Stimulated activated naive B cell treated with anti-CD40 and anti-IgM and Interleukin-4, amounts not matched to agents 10 μg/mL and 1 μg/mL and 100 μg/mL, for 72 hours (primary cell): ENCODE measurements around the gene TEKTIP1.
"Not testable (repeated sequence)": the region's sequence is repeated elsewhere in the genome, so short reads cannot be mapped to it uniquely, and the experiment has no call there.

Experiments used
- ATAC-seq, 2 donors: fragments of 150-1000 bp; cut with Tn5 transposase; replicated peaks; 2 replicates each; pipeline ENCODE4 v1.10.0; 2021; ENCODE audit warnings: moderate library complexity in 1 of 2
- DNase-seq: peaks from one replicate; pipeline ENCODE4 v3.0.0; 2021
- H3K27ac Mint-ChIP-seq: one replicate; pipeline ENCODE4 v1.8.0; 2022; ENCODE audit warnings: mild to moderate bottlenecking, mixed read lengths
- H3K27me3 Mint-ChIP-seq, 2 donors: one replicate each; pipeline ENCODE4 v1.8.0; 2022; ENCODE audit warnings: mixed read lengths in 2 of 2
- H3K36me3 Mint-ChIP-seq, 2 donors: one replicate each; pipeline ENCODE4 v1.8.0; 2022; ENCODE audit warnings: mixed read lengths in 2 of 2, mild to moderate bottlenecking in 1 of 2
- H3K4me1 Mint-ChIP-seq, 2 donors: one replicate each; pipeline ENCODE4 v1.8.0; 2022; ENCODE audit warnings: mixed read lengths in 2 of 2, mild to moderate bottlenecking in 1 of 2
- H3K4me3 Mint-ChIP-seq, 2 donors: one replicate each; pipeline ENCODE4 v1.8.0; 2022; ENCODE audit warnings: mild to moderate bottlenecking in 2 of 2, mixed read lengths in 2 of 2, moderate library complexity in 1 of 2
- H3K9me3 Mint-ChIP-seq, 2 donors: one replicate each; pipeline ENCODE4 v1.8.0; 2022; ENCODE audit warnings: mixed read lengths in 2 of 2, mild to moderate bottlenecking in 1 of 2

The TEKTIP1 gene

DNA sequence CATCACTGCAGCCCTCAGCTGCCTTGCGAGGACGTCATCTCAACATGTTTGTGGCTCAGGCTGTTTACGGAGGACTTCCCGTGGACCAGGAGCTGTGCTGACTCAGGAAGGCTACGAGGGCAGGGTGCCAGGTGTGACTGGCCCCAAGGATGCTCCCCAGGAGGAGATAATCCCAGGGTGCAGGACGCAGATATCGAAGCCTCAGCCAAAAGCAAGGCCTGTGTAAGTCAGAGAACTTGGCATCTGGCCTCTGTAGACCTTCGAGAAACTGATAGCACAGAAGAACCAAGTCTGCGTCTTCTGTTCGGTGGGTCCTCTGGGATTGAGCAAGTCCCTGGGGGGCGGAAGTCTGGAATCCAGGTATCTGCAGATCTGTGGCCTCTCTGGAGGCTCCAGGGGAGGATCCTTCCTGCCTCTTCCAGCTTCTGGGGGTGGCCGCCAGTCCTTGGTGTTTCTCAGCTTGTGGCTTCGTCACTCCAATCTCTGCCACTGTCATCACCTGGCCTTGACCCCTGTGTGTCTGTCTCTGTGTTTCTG lies 35.9 kb upstream of the TEKTIP1 start:
- Mint-ChIP-seq H3K9me3 (no peaks in the 10 kb centered on the region), H3K4me1 (peaks cover 25 to 47% of the 10 kb centered on the region in 2 donors), H3K27ac (no peak overlapping the region), H3K36me3 (peaks cover 8 to 13% of the 10 kb centered on the region in 2 donors), H3K4me3 (no peak overlapping the region), H3K27me3 (no peaks in the 10 kb centered on the region)
- no peak for ATAC-seq
- no peak for DNase-seq

DNA sequence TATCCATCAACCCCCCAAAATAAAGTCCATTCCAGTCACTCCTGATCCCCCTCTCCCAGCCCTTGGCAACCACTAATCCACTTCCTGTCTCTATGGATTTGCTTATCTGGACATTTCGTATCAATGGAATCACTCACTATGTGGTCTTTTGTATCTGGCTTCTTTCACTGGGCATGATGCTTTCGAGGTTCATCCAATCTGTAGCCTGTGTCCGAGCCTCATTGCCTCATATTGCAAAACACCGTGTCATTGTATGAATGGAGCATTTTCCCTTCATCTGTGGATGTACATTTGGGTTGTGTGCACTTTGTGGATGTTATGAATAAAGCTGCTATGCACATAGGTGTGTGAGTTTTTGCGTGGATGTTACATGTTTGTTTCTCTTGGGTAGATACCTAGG lies 34.2 kb upstream of the TEKTIP1 start:
- H3K27ac Mint-ChIP-seq = peak overlapping the region; percentile 39
- peak overlapping the region; percentile 88 to 96 for H3K4me3 Mint-ChIP-seq
- H3K36me3 Mint-ChIP-seq = peaks cover 16% of the 10 kb centered on the region in 2 donors
- ATAC-seq (no peak), DNase-seq (no peak)
- H3K27me3 Mint-ChIP-seq = no peaks in the 10 kb centered on the region
- H3K4me1 Mint-ChIP-seq = peaks cover 33 to 52% of the 10 kb centered on the region in 2 donors
- H3K9me3 Mint-ChIP-seq = no peaks in the 10 kb centered on the region

DNA sequence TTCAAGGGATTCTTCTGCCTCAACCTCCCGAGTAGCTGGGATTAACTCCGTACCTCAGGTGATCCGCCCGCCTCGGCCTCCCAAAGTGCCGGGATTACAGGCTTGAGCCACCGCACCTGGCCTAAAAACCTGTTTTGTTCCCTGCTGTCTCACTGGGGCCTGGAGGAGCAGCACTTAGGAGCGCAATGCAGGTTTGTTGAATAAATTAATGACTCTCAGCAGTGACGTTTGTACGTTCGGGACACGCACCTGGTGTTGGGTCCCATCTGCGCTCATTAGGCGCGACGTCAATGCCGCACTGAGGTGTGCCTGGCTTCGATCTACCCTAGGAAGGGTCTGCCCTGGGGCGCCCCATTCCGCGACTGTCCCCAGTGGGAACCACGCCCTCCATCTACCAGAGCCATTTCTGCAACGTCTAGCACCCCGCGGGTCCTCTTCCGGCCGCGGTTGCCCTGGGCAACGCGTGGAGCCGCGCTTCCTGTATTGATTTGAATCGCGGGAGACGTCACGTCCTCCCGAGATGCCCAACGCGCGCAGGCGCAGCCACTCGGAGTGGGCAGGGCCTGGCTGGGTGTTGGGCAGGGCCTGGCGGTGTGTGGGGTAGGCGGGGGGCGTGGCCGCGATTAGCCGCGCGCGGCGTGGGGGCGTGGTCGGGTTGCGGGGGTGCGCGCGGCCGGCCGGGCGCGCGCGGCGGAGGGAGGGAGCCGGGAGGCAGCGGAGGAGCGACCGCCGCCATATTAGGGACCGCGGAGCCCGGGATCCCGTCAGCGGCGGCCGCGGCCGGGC lies 33.2 kb upstream of the TEKTIP1 start, which contains the start of gene FZR1:
Gene FZR1 (plus strand): TSS at position 714 of the 786 bp plus-strand sequence. CDS start 16,679 bp downstream, outside the sequence.
- peak; percentile 91 to 97 for ATAC-seq
- H3K4me1 Mint-ChIP-seq = peaks cover 36 to 54% of the 10 kb centered on the region in 2 donors
- H3K9me3 Mint-ChIP-seq = no peaks in the 10 kb centered on the region
- H3K27ac Mint-ChIP-seq = peak within 1 kb of the TSS; percentile 97
- peak; percentile 99 for DNase-seq
- peak within 1 kb of the TSS; percentile 88 to 96 for H3K4me3 Mint-ChIP-seq
- peaks cover 19 to 20% of the 10 kb centered on the region in 2 donors for H3K36me3 Mint-ChIP-seq
- H3K27me3 Mint-ChIP-seq = no peaks in the 10 kb centered on the region

DNA sequence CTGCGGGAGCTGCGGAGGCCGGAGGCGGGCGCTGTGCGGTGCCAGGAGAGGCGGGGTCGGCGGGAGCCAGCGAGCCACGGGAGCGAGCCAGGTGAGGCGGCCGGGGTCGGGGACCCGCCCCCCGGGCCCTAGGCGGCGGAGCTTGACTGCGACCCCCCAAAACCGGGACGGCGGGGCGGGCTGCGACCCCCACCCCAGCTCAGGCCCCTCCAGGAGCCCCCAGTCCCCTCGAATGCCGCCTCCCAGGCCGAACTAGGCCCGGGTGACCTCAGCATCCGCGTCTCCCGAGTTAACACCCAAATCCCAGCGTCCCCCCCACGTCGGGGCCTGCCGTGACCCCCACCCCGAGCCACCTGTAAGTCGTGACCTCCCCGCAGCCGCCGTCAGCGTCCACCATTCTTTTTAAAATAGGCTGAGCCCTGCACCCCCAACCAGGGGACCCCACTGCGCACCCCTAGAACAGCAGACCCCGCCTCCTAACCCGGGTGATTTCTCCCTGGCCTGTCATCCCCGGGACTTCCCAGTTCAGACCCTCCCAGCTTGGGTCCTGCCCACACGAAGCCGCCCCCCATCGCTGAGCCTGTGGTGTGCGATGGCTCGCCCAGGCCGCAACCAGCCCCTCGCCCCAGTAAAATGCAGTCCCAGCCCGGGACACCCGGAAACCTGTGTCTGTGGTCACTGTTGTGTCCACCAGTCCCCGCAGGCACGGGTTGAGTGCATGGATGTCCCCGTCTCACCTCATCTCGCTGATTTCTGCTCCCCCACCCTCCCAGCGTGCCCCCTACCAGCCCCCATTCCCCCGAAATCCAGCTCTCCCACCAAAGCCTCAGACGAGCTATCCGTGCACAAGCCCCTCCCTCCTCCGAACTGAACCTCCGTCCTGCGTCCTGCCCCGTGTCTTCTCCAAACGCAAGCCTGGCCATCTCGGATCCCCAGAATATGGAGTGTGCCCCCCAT lies 32.3 kb upstream of the TEKTIP1 start:
- no peaks in the 10 kb centered on the region for H3K27me3 Mint-ChIP-seq
- peaks cover 33 to 56% of the 10 kb centered on the region in 2 donors for H3K4me1 Mint-ChIP-seq
- H3K4me3 Mint-ChIP-seq = peak overlapping the region; percentile 88 to 96
- no peak for ATAC-seq
- DNase-seq = no peak
- peaks cover 23% of the 10 kb centered on the region in 2 donors for H3K36me3 Mint-ChIP-seq
- no peaks in the 10 kb centered on the region for H3K9me3 Mint-ChIP-seq
- peak overlapping the region; percentile 96 for H3K27ac Mint-ChIP-seq

DNA sequence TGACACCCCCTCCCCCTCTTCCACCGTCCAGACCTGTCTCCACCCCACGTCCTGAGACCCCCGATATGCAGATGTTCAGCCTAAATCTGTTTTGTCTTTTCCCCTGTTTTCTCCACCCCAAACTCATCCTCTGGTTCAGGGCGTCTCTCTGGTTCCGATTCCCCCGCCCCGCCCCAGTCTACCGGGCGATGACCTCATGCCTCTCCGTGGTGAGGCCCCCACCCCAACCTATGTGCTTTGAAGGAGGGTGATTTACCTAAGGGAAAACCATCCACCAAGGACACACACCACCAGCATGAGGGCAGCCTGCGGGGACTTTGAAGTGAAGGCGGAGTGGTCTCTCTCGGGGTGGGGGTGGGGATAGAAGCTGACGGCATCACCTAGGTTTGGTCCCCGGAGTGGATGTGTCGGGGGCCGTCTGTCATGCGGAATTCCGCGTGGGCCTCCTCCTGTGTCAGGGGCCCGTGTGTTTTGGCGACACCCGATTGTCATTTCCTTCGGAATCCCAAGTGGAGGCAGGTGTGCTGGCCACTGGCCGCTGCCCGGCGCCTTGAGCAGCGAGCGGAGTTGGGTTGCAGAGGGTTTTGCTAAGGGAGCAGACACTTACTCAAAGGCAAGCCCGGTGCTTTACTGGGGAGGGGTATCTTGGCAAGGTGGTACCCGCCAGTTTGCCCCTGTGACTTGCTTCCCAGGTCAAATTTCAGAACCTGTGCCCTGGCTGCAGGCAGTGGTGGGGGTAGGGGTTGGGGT lies 31.4 kb upstream of the TEKTIP1 start:
- Mint-ChIP-seq H3K36me3 (peaks cover 23% of the 10 kb centered on the region in 2 donors), H3K4me1 (peaks cover 36 to 65% of the 10 kb centered on the region in 2 donors), H3K4me3 (peak overlapping the region; percentile 88), H3K27me3 (no peaks in the 10 kb centered on the region), H3K27ac (peak overlapping the region; percentile 96), H3K9me3 (no peaks in the 10 kb centered on the region)
- no peak for ATAC-seq
- no peak for DNase-seq

DNA sequence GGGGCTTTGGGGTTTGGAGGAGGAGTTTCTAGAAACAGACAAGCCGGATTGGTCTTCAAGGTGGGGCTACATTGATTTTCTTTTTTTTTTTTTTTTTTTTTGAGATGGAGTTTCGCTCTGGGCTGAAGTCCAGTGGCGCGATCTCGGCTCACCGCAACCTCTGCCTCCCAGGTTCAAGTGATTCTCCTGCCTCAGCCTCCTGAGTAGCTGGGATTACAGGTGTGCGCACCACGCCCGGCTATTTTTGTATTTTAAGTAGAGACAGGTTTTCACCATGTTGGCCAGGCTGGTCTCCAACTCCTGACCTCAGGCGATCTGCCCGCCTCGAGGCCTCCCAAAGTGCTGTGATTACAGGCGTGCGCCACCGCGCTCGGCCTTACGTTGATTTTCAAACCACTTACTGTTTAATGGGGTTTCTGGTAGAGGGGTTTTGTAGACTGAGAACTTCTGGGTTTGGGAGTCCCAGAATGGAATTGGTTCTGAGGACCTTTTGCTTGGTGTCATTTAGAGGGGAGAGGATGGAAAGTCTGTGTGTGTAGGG lies 30.8 kb upstream of the TEKTIP1 start:
- Mint-ChIP-seq H3K36me3 (peaks cover 23% of the 10 kb centered on the region in 2 donors), H3K4me3 (peak overlapping the region in 1 of 2 donors; percentile 11), H3K27ac (peak overlapping the region; percentile 31), H3K4me1 (peaks cover 37 to 66% of the 10 kb centered on the region in 2 donors)
- not testable (repeated sequence) for H3K27me3 Mint-ChIP-seq, H3K9me3 Mint-ChIP-seq, ATAC-seq, DNase-seq

DNA sequence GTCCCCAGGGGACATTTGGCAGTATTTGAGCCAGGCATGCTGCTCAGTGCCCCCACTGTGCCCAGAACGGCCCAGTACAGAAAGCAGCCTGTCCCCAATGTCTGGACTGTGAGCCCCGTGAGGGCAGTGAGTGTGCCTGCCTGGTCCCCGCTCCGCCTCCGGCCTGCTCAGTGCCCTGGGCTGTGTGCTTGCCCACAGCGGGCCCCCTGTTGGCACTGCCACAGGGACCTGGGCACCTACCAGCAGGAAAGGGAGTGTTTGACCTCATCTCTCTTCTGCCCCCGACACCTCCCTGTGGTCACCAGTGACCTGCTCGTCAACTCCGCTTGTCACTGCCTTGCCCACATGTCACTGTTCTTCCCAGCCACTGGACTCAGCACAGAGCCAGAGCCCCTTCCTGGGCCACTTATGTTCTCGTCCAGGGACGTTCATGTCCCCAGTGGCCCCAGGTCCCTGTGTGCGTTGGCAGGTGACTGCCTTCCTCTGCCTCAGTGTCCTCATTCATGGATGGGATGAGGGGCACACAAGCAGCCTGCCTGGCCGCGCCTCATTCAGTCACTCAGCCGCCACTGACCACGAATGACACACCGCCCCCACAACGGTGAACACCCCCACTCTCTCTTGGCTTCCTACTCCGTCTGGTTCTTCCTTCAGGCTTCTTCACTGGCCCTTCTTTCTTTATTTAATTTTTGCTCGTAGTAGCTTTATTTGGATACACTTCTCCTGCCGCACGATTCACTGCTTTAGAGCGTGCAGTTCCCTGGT lies 30.0 kb upstream of the TEKTIP1 start:
- Mint-ChIP-seq H3K27ac (peak overlapping the region; percentile 57), H3K4me1 (peaks cover 40 to 68% of the 10 kb centered on the region in 2 donors), H3K4me3 (peak overlapping the region in 1 of 2 donors; percentile 11), H3K27me3 (no peaks in the 10 kb centered on the region), H3K9me3 (no peaks in the 10 kb centered on the region), H3K36me3 (peaks cover 23% of the 10 kb centered on the region in 2 donors)
- DNase-seq = no peak
- no peak for ATAC-seq

DNA sequence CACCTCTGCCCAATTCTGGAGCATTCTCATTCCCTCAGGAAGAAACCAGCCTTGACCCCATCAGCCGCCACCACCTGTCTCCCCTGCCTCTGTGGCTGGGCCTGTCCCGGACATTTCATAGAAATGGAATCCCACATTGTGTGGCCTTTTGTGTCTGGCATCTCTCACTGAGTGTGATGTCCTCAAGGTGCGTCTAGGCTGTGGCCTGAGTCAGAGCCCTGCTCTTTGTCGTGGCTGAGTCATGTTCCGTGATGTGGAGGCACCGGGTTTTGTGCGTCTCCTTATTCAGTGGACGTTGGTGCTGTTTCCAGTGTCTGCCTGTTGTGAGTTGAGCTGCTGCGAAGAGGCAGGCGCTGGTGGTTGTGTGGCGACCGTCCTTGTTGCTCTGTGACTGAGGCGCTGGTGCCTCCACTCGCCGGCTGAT lies 29.4 kb upstream of the TEKTIP1 start:
- H3K4me1 Mint-ChIP-seq = peaks cover 44 to 69% of the 10 kb centered on the region in 2 donors
- ATAC-seq (no peak), DNase-seq (no peak)
- H3K27ac Mint-ChIP-seq = peak overlapping the region; percentile 63
- H3K9me3 Mint-ChIP-seq = no peaks in the 10 kb centered on the region
- no peaks in the 10 kb centered on the region for H3K27me3 Mint-ChIP-seq
- H3K4me3 Mint-ChIP-seq = peak overlapping the region in 1 of 2 donors; percentile 39
- peaks cover 23% of the 10 kb centered on the region in 2 donors for H3K36me3 Mint-ChIP-seq

DNA sequence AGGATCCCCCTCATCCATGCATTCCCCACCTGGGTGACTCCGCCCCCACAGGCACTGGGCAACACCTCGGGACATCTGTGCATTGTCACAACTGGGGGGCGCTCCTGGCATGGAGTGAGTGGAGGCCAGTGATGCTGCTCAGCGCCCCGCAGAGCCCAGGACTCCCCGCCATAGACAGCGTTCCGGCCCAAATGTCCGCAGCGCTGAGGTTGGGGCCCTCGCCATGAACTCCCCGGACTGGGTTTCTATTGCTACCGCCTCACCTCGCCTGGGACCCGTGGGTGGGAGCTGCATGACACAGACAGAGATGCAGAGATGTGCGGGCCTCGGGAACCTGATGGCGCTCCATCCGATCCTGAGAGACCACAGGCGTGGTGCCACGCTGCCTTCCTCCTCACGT lies 28.2 kb upstream of the TEKTIP1 start:
- H3K4me3 Mint-ChIP-seq = no peak overlapping the region
- H3K9me3 Mint-ChIP-seq = no peaks in the 10 kb centered on the region
- DNase-seq = no peak
- peaks cover 23% of the 10 kb centered on the region in 2 donors for H3K36me3 Mint-ChIP-seq
- H3K4me1 Mint-ChIP-seq = peaks cover 43 to 76% of the 10 kb centered on the region in 2 donors
- H3K27ac Mint-ChIP-seq = no peak overlapping the region
- no peaks in the 10 kb centered on the region for H3K27me3 Mint-ChIP-seq
- ATAC-seq = no peak

DNA sequence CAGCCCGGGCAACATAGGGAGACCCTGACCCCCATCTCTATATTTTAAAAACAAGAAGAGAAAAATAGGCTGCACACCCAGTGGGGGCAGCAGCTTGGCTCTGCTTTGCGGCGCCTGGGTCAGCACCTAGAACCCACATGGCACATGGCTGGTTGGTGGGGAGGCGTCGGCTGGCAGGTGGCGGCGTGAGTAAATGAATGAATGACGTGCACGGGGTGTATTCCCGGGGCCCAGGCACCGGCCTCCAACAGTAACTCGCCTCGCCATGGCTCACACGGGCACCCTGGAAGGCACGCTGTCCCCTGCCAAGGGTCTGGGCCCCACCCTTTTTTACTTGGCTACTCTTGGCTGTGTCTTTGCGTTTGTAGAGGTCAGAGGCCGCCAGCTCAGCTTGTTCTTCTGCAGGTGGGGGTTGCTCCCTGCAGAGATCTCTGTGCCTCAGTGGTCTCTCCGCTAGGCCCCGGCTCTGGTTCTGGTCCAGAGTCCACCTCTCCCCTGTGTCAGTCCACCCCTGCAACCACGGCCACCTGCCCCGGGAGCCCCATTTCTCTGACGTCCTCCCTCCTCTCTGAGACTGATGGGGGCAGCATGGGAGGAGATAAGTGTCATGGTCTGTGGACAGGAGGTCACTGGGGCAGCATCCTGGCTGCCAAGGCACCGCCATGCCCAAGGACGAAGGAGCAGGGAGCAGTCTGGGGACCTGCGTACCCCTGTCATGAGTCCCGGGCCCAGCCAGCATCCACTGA lies 27.3 kb upstream of the TEKTIP1 start:
- H3K36me3 Mint-ChIP-seq = peaks cover 21 to 24% of the 10 kb centered on the region in 2 donors
- no peak overlapping the region for H3K4me3 Mint-ChIP-seq
- H3K9me3 Mint-ChIP-seq = no peaks in the 10 kb centered on the region
- H3K27me3 Mint-ChIP-seq = no peaks in the 10 kb centered on the region
- no peak for ATAC-seq
- DNase-seq = no peak
- H3K27ac Mint-ChIP-seq = no peak overlapping the region
- peaks cover 49 to 84% of the 10 kb centered on the region in 2 donors for H3K4me1 Mint-ChIP-seq

DNA sequence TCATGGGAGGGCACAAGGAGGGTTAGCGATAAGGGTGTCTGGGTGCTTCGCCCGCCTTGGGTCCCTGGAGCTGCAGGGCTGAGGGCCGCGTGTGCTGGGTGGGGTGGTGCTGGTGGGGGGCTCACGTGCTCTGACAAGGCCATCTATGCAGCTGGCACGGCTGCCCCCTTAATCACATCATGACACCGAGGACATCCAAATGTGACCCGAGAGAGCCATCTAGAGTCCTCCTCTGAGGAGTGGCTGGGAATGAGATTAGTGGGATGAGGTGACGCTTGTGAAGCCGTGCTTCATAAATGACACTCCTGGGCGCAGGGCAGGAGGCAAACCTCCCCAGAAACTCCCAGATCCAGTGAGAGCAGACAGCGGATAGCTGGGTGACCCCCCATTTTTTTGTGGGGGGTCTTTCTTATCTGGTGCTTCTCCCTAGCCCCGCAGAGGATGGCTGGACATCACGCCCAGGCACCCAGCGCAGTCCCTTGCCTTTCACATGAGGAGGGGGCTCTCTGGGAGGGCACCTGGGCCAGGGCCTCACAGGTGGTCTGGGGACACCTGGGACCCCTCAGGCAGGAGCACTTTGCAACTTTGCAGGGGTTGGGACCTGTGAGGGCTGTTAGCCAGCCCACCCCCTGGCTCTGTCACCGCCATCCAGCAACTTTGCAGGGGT lies 26.3 kb upstream of the TEKTIP1 start:
- no peaks in the 10 kb centered on the region for H3K27me3 Mint-ChIP-seq

More for the DNA sequence above, 26.3 kb upstream of the TEKTIP1 start:
- no peak for DNase-seq
- Mint-ChIP-seq H3K27ac (no peak overlapping the region), H3K4me1 (peaks cover 45 to 81% of the 10 kb centered on the region in 2 donors), H3K36me3 (peaks cover 20 to 24% of the 10 kb centered on the region in 2 donors), H3K9me3 (peaks cover 0 to 2% of the 10 kb centered on the region in 2 donors), H3K4me3 (no peak overlapping the region)
- no peak for ATAC-seq
